Trophoblast cell (in vitro differentiated cells and primary cell): ENCODE measurements around the gene DNAAF6.
"Not testable (repeated sequence)": the region's sequence is repeated elsewhere in the genome, so short reads cannot be mapped to it uniquely, and the experiment has no call there.

Experiments
- DNase-seq, 2 donors: peaks; one replicate each; pipeline ENCODE4 v3.0.0-alpha.2; 2016
- H2AFZ ChIP-seq: 2 replicates; pipeline ENCODE4 v1.6.1; 2013; ENCODE audit warnings: low read length, moderate library complexity, mild to moderate bottlenecking; ENCODE audit not compliant: insufficient read depth, poor library complexity
- H2AK5ac ChIP-seq: 2 replicates; pipeline ENCODE4 v1.6.1; 2013; ENCODE audit warnings: mild to moderate bottlenecking, low read length
- H2BK120ac ChIP-seq: 2 replicates; pipeline ENCODE4 v1.6.1; 2013; ENCODE audit warnings: low read length, mild to moderate bottlenecking, moderate library complexity; ENCODE audit not compliant: insufficient read depth, poor library complexity
- H2BK12ac ChIP-seq: 2 replicates; pipeline ENCODE4 v1.6.1; 2013; ENCODE audit warnings: mild to moderate bottlenecking, low read length, moderate library complexity
- H2BK5ac ChIP-seq: 2 replicates; pipeline ENCODE4 v1.6.1; 2013; ENCODE audit warnings: low read length, low read depth, moderate library complexity, mild to moderate bottlenecking; ENCODE audit not compliant: poor library complexity
- H3K14ac ChIP-seq: 2 replicates; pipeline ENCODE4 v1.6.1; 2013; ENCODE audit warnings: mild to moderate bottlenecking, low read length
- H3K18ac ChIP-seq: 2 replicates; pipeline ENCODE4 v1.6.1; 2013; ENCODE audit warnings: mild to moderate bottlenecking, low read length
- H3K23ac ChIP-seq: 2 replicates; pipeline ENCODE4 v1.6.1; 2013; ENCODE audit warnings: low read length
- H3K27ac ChIP-seq: 2 replicates; pipeline ENCODE4 v1.5.1; 2013; ENCODE audit warnings: low read depth, mild to moderate bottlenecking, inconsistent platforms, low read length, moderate library complexity
- H3K27me3 ChIP-seq: 2 replicates; pipeline ENCODE4 v1.6.1; 2013; ENCODE audit warnings: inconsistent platforms, mild to moderate bottlenecking, low read length, moderate library complexity; ENCODE audit not compliant: insufficient read depth
- H3K36me3 ChIP-seq, 2 experiments: 1 replicate in 1 of 2; 2 replicates in 1 of 2; pipeline ENCODE4 v1.6.1; 2013; ENCODE audit warnings: low read length in 2 of 2, mild to moderate bottlenecking in 2 of 2, moderate library complexity in 1 of 2; ENCODE audit not compliant: insufficient read depth in 2 of 2, control insufficient read depth in 1 of 2
- H3K4ac ChIP-seq: 2 replicates; pipeline ENCODE4 v1.6.1; 2013; ENCODE audit warnings: low read depth, mild to moderate bottlenecking, low read length, moderate library complexity
- H3K4me1 ChIP-seq, 2 experiments: 1 replicate in 1 of 2; 2 replicates in 1 of 2; pipeline ENCODE4 v1.6.1; 2013; ENCODE audit warnings: low read length in 2 of 2, mild to moderate bottlenecking in 2 of 2, moderate library complexity in 1 of 2; ENCODE audit not compliant: insufficient read depth in 2 of 2, control insufficient read depth in 1 of 2
- H3K4me2 ChIP-seq: 2 replicates; pipeline ENCODE4 v1.6.1; 2013; ENCODE audit warnings: inconsistent platforms, mild to moderate bottlenecking, low read length, moderate library complexity
- H3K4me3 ChIP-seq: 2 replicates; pipeline ENCODE4 v1.5.1; 2013; ENCODE audit warnings: mild to moderate bottlenecking, low read depth, low read length, inconsistent platforms
- H3K79me1 ChIP-seq: one replicate; pipeline ENCODE4 v1.6.1; 2013; ENCODE audit warnings: low read length
- H3K79me2 ChIP-seq: 2 replicates; pipeline ENCODE4 v1.6.1; 2013; ENCODE audit warnings: low read length, mild to moderate bottlenecking; ENCODE audit not compliant: control insufficient read depth, insufficient read depth, poor library complexity
- H3K9ac ChIP-seq: 2 replicates; pipeline ENCODE4 v1.6.1; 2013; ENCODE audit warnings: mild to moderate bottlenecking, low read length
- H3K9me3 ChIP-seq: 2 replicates; pipeline ENCODE4 v1.6.1; 2013; ENCODE audit warnings: low read depth, mild to moderate bottlenecking, control low read depth, inconsistent platforms, low read length; ENCODE audit not compliant: insufficient read depth
- H4K12ac ChIP-seq: 2 replicates; pipeline ENCODE4 v1.6.1; 2013; ENCODE audit warnings: low read depth, mild to moderate bottlenecking, low read length, moderate library complexity
- H4K8ac ChIP-seq: 2 replicates; pipeline ENCODE4 v1.6.1; 2013; ENCODE audit warnings: low read depth, mild to moderate bottlenecking, low read length, moderate library complexity
- H4K91ac ChIP-seq: one replicate; pipeline ENCODE4 v1.6.1; 2013; ENCODE audit warnings: low read depth, mild to moderate bottlenecking, low read length, moderate library complexity
- WGBS: extraction: QIAGEN DNeasy Blood & Tissue Kit; methylation state at CpG from one replicate; pipeline ENCODE4 v1.1.7; 2013; ENCODE audit warnings: missing lambda C conversion rate; ENCODE audit not compliant: insufficient read length, insufficient coverage; ENCODE audit errors: extremely low coverage; 5-methylcytosine and 5-hydroxymethylcytosine counted together

DNAAF6 gene

GRCh38 chrX:107168712-107169111 lies 37.7 kb upstream of the DNAAF6 start:
- DNase-seq = no peak
- no peak overlapping the region for H2BK5ac ChIP-seq
- H3K4me3 ChIP-seq = no peak overlapping the region
- no peak overlapping the region for H2BK12ac ChIP-seq
- no peak overlapping the region for H2AK5ac ChIP-seq
- H2BK120ac ChIP-seq = no peak overlapping the region
- no peak overlapping the region for H3K9ac ChIP-seq
- no peak overlapping the region for H3K14ac ChIP-seq
- H3K4ac ChIP-seq = no peak overlapping the region
- no peak overlapping the region for H4K8ac ChIP-seq
- no peaks in the 10 kb centered on the region for H3K36me3 ChIP-seq
- no peaks in the 10 kb centered on the region for H3K79me1 ChIP-seq
- no peak overlapping the region for H3K23ac ChIP-seq
- no CpG with 5 or more reads among the region's 1 CpG for WGBS
- no peak overlapping the region for H3K18ac ChIP-seq
- no peak overlapping the region for H2AFZ ChIP-seq
- no peak overlapping the region for H3K4me2 ChIP-seq
- H3K27ac ChIP-seq = no peak overlapping the region
- no peaks in the 10 kb centered on the region for H3K79me2 ChIP-seq
- H4K91ac ChIP-seq = no peak overlapping the region
- no peaks in the 10 kb centered on the region for H3K4me1 ChIP-seq
- H3K9me3 ChIP-seq = no peaks in the 10 kb centered on the region
- H4K12ac ChIP-seq = no peak overlapping the region
- no peaks in the 10 kb centered on the region for H3K27me3 ChIP-seq

DNA sequence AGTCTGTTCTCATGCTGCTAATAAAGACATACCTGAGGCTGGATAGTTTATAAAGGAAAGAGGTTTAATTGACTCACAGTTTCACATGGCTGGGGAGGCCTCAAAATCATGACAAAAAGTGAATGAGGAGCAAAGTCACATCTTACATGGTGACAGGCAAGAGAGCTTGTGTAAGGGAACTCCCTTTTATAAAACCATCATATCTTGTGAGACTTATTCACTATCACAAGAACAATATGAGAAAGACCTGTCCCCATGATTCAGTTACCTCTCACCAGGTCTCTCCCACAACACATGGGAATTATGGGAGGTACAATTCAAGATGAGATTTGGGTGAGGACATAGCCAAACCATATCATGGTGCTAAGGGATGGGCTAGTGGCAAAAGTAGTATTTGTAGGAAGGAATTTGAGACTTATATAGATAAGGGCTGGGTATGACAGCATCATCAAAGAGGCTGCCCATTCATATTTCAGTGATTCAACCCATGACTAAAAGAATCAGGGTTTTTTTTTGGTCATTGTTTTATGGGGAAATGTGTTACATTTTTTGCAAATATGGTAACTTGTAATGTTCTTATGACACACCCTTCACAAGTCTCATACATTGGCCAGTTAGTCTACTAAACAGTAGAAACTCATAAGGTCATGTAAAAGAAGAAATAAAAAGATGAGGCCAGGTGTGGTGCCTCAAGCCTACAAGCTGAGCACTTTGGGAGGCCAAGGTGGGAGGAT lies 34.9 kb upstream of the DNAAF6 start:
- no peak overlapping the region for H3K14ac ChIP-seq
- no peak overlapping the region for H3K4me3 ChIP-seq
- H3K23ac ChIP-seq = no peak overlapping the region

DNA sequence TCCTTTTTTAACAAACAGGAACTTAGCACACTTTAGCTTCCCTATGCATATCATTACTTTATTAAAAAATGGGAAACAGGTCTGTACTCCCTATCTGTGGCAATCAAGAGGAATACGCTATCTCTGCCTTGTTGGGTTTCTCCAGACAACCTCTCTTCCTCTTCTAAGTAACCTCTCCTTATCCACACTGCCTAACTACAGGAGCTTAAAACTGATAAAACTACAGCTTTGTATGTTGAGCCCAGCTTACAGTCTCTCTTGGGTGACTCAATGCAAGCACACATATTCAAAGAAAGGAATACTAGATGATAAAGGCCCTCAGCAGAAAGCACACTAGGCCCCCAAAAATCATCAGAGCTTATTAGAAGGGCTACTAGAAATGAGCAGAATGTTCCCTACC lies 9.1 kb upstream of the DNAAF6 start:
- Histone ChIP-seq H3K27me3 (no peaks in the 10 kb centered on the region), H2BK5ac (no peak overlapping the region), H3K14ac (no peak overlapping the region), H2AK5ac (no peak overlapping the region), H3K79me2 (no peaks in the 10 kb centered on the region), H4K91ac (no peak overlapping the region), H3K4me2 (no peak overlapping the region), H3K4me3 (no peak overlapping the region), H3K27ac (no peak overlapping the region), H3K23ac (no peak overlapping the region), H3K9ac (no peak overlapping the region), H3K79me1 (no peaks in the 10 kb centered on the region), H3K18ac (no peak overlapping the region), H3K4ac (no peak overlapping the region), H2AFZ (no peak overlapping the region), H4K8ac (no peak overlapping the region), H3K4me1 (no peaks in the 10 kb centered on the region), H3K36me3 (no peaks in the 10 kb centered on the region), H4K12ac (no peak overlapping the region), H2BK12ac (no peak overlapping the region), H2BK120ac (no peak overlapping the region), H3K9me3 (no peaks in the 10 kb centered on the region)
- no CpG with 5 or more reads among the region's 1 CpG for WGBS
- no peak for DNase-seq

More for the DNA sequence above, 34.9 kb upstream of the DNAAF6 start:
- Histone ChIP-seq H3K79me2 (no peaks in the 10 kb centered on the region), H3K36me3 (no peaks in the 10 kb centered on the region), H3K79me1 (no peaks in the 10 kb centered on the region), H2AK5ac (no peak overlapping the region), H2BK5ac (no peak overlapping the region), H3K4me1 (no peaks in the 10 kb centered on the region), H2BK12ac (no peak overlapping the region), H3K4ac (no peak overlapping the region), H3K9ac (no peak overlapping the region), H3K27me3 (no peaks in the 10 kb centered on the region), H3K4me2 (no peak overlapping the region), H3K27ac (no peak overlapping the region), H4K12ac (no peak overlapping the region), H2AFZ (no peak overlapping the region), H4K8ac (no peak overlapping the region), H2BK120ac (no peak overlapping the region), H3K9me3 (no peaks in the 10 kb centered on the region), H4K91ac (no peak overlapping the region), H3K18ac (no peak overlapping the region)
- no peak for DNase-seq

GRCh38 chrX:107198074-107198473 lies 8.3 kb upstream of the DNAAF6 start:
- not testable (repeated sequence) for H3K4me1 ChIP-seq, H3K18ac ChIP-seq, H2BK120ac ChIP-seq, H2BK12ac ChIP-seq, H3K79me2 ChIP-seq, H3K14ac ChIP-seq, H3K9ac ChIP-seq, DNase-seq, H3K4me2 ChIP-seq, H2AK5ac ChIP-seq, H2BK5ac ChIP-seq, H4K91ac ChIP-seq, H2AFZ ChIP-seq, H4K12ac ChIP-seq, H3K4me3 ChIP-seq, H3K23ac ChIP-seq, H3K27ac ChIP-seq, H3K36me3 ChIP-seq, H3K27me3 ChIP-seq, H4K8ac ChIP-seq, H3K9me3 ChIP-seq, H3K4ac ChIP-seq, H3K79me1 ChIP-seq
- no CpG with 5 or more reads among the region's 6 CpGs for WGBS
